Type B pancreatic cell (in vitro differentiated cells): ENCODE data around the gene ESYT2. TPM values are rescaled to one million over a fixed set of nuclear protein-coding genes. Genes with fewer than 3 reads are reported as not detected.
"Not testable (repeated sequence)": the region's sequence is repeated elsewhere in the genome, so short reads cannot be mapped to it uniquely, and the experiment has no call there.

ENCODE experiments used
- DNase-seq: peaks from one replicate; pipeline ENCODE4 v3.0.0; 2021; ENCODE audit warnings: mixed read lengths; ENCODE audit not compliant: unreplicated experiment; ENCODE audit errors: extremely low spot score
- H3K27ac Mint-ChIP-seq: 2 replicates; pipeline ENCODE4 v1.8.0; 2021; ENCODE audit warnings: mild to moderate bottlenecking, mixed read lengths
- H3K27me3 Mint-ChIP-seq: 2 replicates; pipeline ENCODE4 v1.8.0; 2021; ENCODE audit warnings: mixed read lengths
- H3K36me3 Mint-ChIP-seq: 2 replicates; pipeline ENCODE4 v1.8.0; 2021; ENCODE audit warnings: mixed read lengths
- H3K4me1 Mint-ChIP-seq: one replicate; pipeline ENCODE4 v1.8.0; 2021; ENCODE audit warnings: mixed read lengths; ENCODE audit not compliant: unreplicated experiment
- H3K4me3 Mint-ChIP-seq: 2 replicates; pipeline ENCODE4 v1.8.0; 2021; ENCODE audit warnings: mild to moderate bottlenecking, mixed read lengths
- H3K9me3 Mint-ChIP-seq: 2 replicates; pipeline ENCODE4 v1.8.0; 2021; ENCODE audit warnings: mixed read lengths
- total RNA-seq: library from RNA; stranded (reverse); gene quantifications from 2 replicates; pipeline ENCODE4 v1.2.1, GENCODE V29; 2021; ENCODE audit warnings: low replicate concordance
- TF ChIP-seq, protein P1 (sequence below): fragments of 200-600 bp; sonication (generic); conservative IDR thresholded peaks from 2 replicates; pipeline ENCODE4 v1.5.0; 2021; ENCODE audit warnings: antibody characterized with exemption, mild to moderate bottlenecking

The ESYT2 gene
- total RNA-seq, 1 donor from 2014 or later: 42.1 TPM

DNA sequence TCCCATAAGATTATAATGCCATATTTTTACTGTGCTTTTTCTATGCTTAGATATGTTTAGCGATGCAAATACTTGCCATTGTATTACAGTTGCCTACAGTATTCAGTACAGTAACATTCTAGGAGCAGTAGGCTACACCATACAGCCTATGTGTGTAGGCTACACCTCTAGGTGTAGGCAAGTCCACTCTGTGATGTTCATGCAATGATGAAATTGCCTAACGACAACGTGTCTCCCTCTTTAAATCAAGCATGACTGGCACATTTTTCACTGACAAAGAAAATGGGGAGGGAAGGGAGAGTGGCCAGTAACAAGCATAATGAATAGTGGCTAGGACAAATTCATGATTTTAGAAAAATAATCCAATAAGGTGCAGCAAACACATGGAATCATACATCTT lies 126.4 kb downstream of the ESYT2 start:
- no peak for DNase-seq
- no peaks in the 10 kb centered on the region for H3K9me3 Mint-ChIP-seq
- no peaks in the 10 kb centered on the region for H3K27me3 Mint-ChIP-seq
- peak overlapping the region; percentile 14 for H3K27ac Mint-ChIP-seq
- peak overlapping the region; percentile 71 for H3K4me3 Mint-ChIP-seq
- TF ChIP-seq, protein P1, sequence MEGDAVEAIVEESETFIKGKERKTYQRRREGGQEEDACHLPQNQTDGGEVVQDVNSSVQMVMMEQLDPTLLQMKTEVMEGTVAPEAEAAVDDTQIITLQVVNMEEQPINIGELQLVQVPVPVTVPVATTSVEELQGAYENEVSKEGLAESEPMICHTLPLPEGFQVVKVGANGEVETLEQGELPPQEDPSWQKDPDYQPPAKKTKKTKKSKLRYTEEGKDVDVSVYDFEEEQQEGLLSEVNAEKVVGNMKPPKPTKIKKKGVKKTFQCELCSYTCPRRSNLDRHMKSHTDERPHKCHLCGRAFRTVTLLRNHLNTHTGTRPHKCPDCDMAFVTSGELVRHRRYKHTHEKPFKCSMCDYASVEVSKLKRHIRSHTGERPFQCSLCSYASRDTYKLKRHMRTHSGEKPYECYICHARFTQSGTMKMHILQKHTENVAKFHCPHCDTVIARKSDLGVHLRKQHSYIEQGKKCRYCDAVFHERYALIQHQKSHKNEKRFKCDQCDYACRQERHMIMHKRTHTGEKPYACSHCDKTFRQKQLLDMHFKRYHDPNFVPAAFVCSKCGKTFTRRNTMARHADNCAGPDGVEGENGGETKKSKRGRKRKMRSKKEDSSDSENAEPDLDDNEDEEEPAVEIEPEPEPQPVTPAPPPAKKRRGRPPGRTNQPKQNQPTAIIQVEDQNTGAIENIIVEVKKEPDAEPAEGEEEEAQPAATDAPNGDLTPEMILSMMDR: no peak
- H3K36me3 Mint-ChIP-seq: peaks cover 4% of the 10 kb centered on the region
- peaks cover 19% of the 10 kb centered on the region for H3K4me1 Mint-ChIP-seq

DNA sequence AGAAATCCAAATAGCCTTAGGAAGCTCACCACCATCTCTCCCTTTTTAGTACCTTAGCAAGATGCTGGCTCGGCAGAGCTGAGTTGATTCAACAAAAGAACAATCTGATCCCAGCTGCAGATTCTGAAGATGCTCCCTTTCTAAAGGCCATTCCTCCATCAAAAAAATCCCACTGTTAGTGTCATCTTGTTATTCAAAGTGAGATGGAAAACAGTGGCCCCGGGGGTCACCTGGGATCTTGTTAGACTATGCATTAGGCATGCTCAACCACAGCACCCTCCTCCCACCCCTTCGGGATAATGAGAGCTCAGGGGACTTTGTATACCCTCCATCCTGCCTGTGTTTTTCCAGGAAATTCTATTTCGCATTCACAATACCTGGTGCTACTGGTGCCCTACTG lies 127.1 kb downstream of the ESYT2 start:
- peaks cover 19% of the 10 kb centered on the region for H3K4me1 Mint-ChIP-seq
- H3K27ac Mint-ChIP-seq: no peak overlapping the region
- H3K9me3 Mint-ChIP-seq: no peaks in the 10 kb centered on the region
- peak overlapping the region; percentile 71 for H3K4me3 Mint-ChIP-seq
- TF ChIP-seq, protein P1: no peak
- DNase-seq: no peak
- peaks cover 8% of the 10 kb centered on the region for H3K36me3 Mint-ChIP-seq
- H3K27me3 Mint-ChIP-seq: no peaks in the 10 kb centered on the region

DNA sequence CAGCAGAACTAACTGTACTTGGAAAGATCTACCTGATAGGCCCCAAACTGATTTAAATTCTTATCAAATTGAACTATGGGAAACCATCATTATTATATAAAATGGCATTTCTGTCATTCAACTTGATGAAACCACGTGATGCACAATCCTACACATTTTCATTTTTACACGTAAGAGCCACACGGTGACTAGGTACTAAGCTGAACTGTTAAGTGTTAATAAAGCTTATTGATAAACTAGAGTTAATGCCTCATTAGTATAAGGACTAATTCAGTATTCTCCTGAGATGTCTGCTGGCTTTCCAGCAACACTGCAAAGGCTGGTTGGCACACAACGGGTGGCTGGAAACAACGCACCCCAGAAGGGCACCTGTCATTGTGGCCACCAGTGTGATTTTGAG lies 129.3 kb downstream of the ESYT2 start:
- no peak for DNase-seq
- Mint-ChIP-seq H3K27ac (no peak overlapping the region), H3K27me3 (no peaks in the 10 kb centered on the region), H3K4me3 (no peak overlapping the region), H3K9me3 (no peaks in the 10 kb centered on the region), H3K36me3 (peaks cover 8% of the 10 kb centered on the region), H3K4me1 (peaks cover 14% of the 10 kb centered on the region)
- TF ChIP-seq, protein P1: no peak

DNA sequence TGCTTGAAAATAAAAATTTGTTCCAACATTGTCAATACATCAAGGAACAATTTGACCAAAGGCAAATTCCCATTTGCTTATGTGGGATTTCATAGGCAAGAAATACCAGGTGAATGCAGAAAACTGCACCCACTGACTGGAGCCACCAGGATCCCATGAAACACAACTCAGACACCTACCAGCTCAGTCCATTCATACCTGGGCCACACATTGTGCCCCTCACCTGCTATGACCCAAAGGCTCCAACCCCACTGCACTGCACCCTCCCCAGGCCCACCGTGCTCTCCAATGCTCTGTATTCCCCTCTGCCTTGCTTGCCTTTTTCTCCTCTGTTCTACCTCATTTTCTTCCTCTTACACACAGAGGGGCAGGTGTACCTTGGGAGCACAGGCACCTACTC lies 130.0 kb downstream of the ESYT2 start:
- Mint-ChIP-seq H3K36me3 (peaks cover 8% of the 10 kb centered on the region), H3K27me3 (no peaks in the 10 kb centered on the region), H3K27ac (no peak overlapping the region), H3K9me3 (no peaks in the 10 kb centered on the region), H3K4me3 (no peak overlapping the region), H3K4me1 (peaks cover 14% of the 10 kb centered on the region)
- TF ChIP-seq, protein P1: no peak
- no peak for DNase-seq

DNA sequence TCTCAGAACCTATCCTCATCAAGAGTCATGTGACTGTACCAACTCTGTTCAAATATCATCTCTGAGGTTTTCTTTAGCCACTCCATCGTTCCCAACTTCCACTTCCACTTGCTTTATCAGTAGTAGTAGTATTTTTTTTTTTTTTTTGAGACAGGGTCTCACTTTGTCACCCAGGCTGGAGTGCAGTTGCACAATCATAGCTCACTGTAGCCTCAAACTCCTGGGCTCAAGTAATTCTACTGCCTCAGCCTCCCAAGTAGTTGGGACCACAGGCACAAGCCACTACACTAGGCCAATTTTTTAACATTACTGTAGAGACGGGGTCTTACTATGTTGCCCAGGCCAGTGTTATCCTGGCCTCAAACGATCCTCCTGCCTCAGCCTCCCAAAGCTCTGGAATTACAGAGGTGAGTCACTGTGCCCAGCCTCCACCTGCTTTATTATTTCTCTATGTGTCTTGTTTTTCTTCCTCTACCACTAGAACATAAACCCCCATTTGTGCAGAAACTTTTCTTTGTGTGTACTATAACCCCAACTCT lies 130.6 kb downstream of the ESYT2 start:
- Mint-ChIP-seq H3K4me3 (no peak overlapping the region), H3K27ac (no peak overlapping the region), H3K36me3 (peaks cover 8% of the 10 kb centered on the region), H3K27me3 (no peaks in the 10 kb centered on the region), H3K9me3 (no peaks in the 10 kb centered on the region), H3K4me1 (peaks cover 14% of the 10 kb centered on the region)
- TF ChIP-seq, protein P1: no peak
- no peak for DNase-seq

DNA sequence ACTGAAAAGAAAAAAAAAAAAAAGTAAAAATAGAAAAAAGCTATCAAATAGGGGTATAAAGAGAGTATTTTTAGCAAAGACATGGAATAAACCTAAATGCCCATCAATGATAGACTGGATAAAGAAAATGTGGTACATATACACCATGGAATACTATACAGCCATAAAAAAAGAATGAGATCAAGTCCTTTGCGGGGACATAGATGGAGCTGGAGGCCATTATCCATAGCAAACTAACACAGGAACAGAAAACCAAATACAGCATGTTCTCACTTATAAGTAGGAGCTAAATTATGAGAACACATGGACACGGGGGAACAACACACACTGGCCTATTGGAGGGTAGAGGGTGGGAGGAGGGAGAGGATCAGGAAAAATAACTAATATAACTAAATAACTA lies 131.7 kb downstream of the ESYT2 start:
- H3K4me1 Mint-ChIP-seq, DNase-seq, H3K27me3 Mint-ChIP-seq, H3K27ac Mint-ChIP-seq, H3K4me3 Mint-ChIP-seq, H3K9me3 Mint-ChIP-seq: not testable (repeated sequence)
- peaks cover 14% of the 10 kb centered on the region for H3K36me3 Mint-ChIP-seq
